ENCODE data around the gene CBLL1.

The CBLL1 gene

GRCh38 chr7:107743567-107744344, at the start of gene CBLL1:
TSS of gene CBLL1 (plus strand) at chr7:107744142. CDS start at chr7:107744164, 22 bp downstream.
- peak; percentile 95 for DNase-seq (ENCODE audit: low read depth)

- DNase-seq (ENCODE audit: low read depth) = peak; percentile 59
Observed at GRCh38 chr7:107694386-107694785, 49.6 kb upstream of the CBLL1 start.

- no peak for DNase-seq (ENCODE audit: low read depth)
Observed at GRCh38 chr7:107696330-107696946, 47.5 kb upstream of the CBLL1 start.

GRCh38 chr7:107697321-107698049, 46.5 kb upstream of the CBLL1 start:
- no peak for DNase-seq (ENCODE audit: low read depth)

GRCh38 chr7:107700570-107700969, 43.4 kb upstream of the CBLL1 start:
- no peak for DNase-seq (ENCODE audit: low read depth)

GRCh38 chr7:107701191-107701590, 42.8 kb upstream of the CBLL1 start:
- DNase-seq (ENCODE audit: low read depth) = no peak

GRCh38 chr7:107703219-107703618, 40.7 kb upstream of the CBLL1 start:
- no peak for DNase-seq (ENCODE audit: low read depth)

GRCh38 chr7:107703872-107704271, 40.1 kb upstream of the CBLL1 start:
- DNase-seq (ENCODE audit: low read depth) = no peak

- DNase-seq (ENCODE audit: low read depth) = peak; percentile 8
Observed at GRCh38 chr7:107708956-107709355, 35.0 kb upstream of the CBLL1 start.

GRCh38 chr7:107711301-107711700, 32.6 kb upstream of the CBLL1 start:
- peak; percentile 22 for DNase-seq (ENCODE audit: low read depth)

GRCh38 chr7:107712025-107712424, 31.9 kb upstream of the CBLL1 start:
- no peak for DNase-seq (ENCODE audit: low read depth)

- DNase-seq (ENCODE audit: low read depth) = no peak
Observed at GRCh38 chr7:107712896-107713295, 31.0 kb upstream of the CBLL1 start.

GRCh38 chr7:107715531-107715930, 28.4 kb upstream of the CBLL1 start:
- peak; percentile 66 for DNase-seq (ENCODE audit: low read depth)

GRCh38 chr7:107718456-107719193, 25.3 kb upstream of the CBLL1 start:
- DNase-seq (ENCODE audit: low read depth) = no peak

GRCh38 chr7:107721286-107721685, 22.7 kb upstream of the CBLL1 start:
- DNase-seq (ENCODE audit: low read depth) = no peak

- DNase-seq (ENCODE audit: low read depth) = no peak
Observed at GRCh38 chr7:107723255-107723654, 20.7 kb upstream of the CBLL1 start.

GRCh38 chr7:107725138-107725740, 18.7 kb upstream of the CBLL1 start:
- DNase-seq (ENCODE audit: low read depth) = peak; percentile 65

GRCh38 chr7:107726356-107727130, 17.4 kb upstream of the CBLL1 start:
- DNase-seq (ENCODE audit: low read depth) = no peak

- no peak for DNase-seq (ENCODE audit: low read depth)
Observed at GRCh38 chr7:107728276-107728675, 15.7 kb upstream of the CBLL1 start.

GRCh38 chr7:107742678-107743566, 1.0 kb upstream of the CBLL1 start:
- no peak for DNase-seq (ENCODE audit: low read depth)

Measured in amniotic epithelial cell (primary cell).